SK-N-SH (cell line): Measurements from ENCODE around the gene CCDC183. TPM values are rescaled to one million over a fixed set of nuclear protein-coding genes. Genes with fewer than 3 reads are reported as not detected.
"Not testable (repeated sequence)": the region's sequence is repeated elsewhere in the genome, so short reads cannot be mapped to it uniquely, and the experiment has no call there.

Source experiments
- CTCF ChIA-PET: fragments of 300-600, 350-600 bp; formaldehyde crosslinking; extraction: SDS; loops from one replicate; lab custom pipeline; 2021; lab: Yijun Ruan, JAX
- POLR2A ChIA-PET: fragments of 350-600 bp; sonication (Branson Sonifier 250); formaldehyde crosslinking; extraction: SDS; loops from one replicate; lab custom pipeline; 2020; ENCODE audit warnings: antibody characterized with exemption, inconsistent platforms; lab: Yijun Ruan, JAX
- DNase-seq: peaks from one replicate; pipeline ENCODE4 v3.0.0; 2012
- H2AFZ ChIP-seq: fragments of 200-600 bp; sonication (generic); 2 replicates; pipeline ENCODE4 v1.8.1; 2016; ENCODE audit warnings: antibody characterized with exemption, mild to moderate bottlenecking, low read depth
- H3F3A ChIP-seq: fragments of 200-600 bp; sonication (generic); replicated peaks from 2 replicates; pipeline ENCODE3; 2016; ENCODE audit warnings: antibody characterized with exemption, mild to moderate bottlenecking; ENCODE audit not compliant: insufficient read depth
- H3K27ac ChIP-seq, 2 experiments: fragments of 200-500 bp in 1 of 2; fragments of 200-600 bp in 1 of 2; sonication (Bioruptor generic) in 1 of 2; sonication (generic), shearing (Covaris generic) in 1 of 2; 2 replicates each; pipeline versions ENCODE4 v1.5.1 to v1.6.1; 2014 to 2016; ENCODE audit warnings: low read depth in 2 of 2, inconsistent platforms in 1 of 2, low read length in 1 of 2, mild to moderate bottlenecking in 1 of 2, mixed read lengths in 1 of 2
- H3K27me3 ChIP-seq: fragments of 200-600 bp; sonication (generic), shearing (Covaris generic); 2 replicates; pipeline ENCODE4 v1.6.1; 2016; ENCODE audit warnings: mixed run types; ENCODE audit not compliant: insufficient read depth
- H3K36me3 ChIP-seq, 2 experiments: fragments of 200-500 bp in 1 of 2; fragments of 200-600 bp in 1 of 2; sonication (Bioruptor generic) in 1 of 2; sonication (generic) in 1 of 2; replicated peaks in 1 of 2; 2 replicates each; pipeline versions ENCODE3 to v1.5.1; 2014 to 2016; ENCODE audit warnings: low read length in 1 of 2, mild to moderate bottlenecking in 1 of 2; ENCODE audit not compliant: insufficient read depth in 2 of 2, control insufficient read depth in 1 of 2
- H3K4me1 ChIP-seq, 2 experiments: fragments of 200-500 bp in 1 of 2; fragments of 200-600 bp in 1 of 2; sonication (Bioruptor generic) in 1 of 2; sonication (generic), shearing (Covaris generic) in 1 of 2; 2 replicates each; pipeline versions ENCODE4 v1.5.1 to v1.6.1; 2014 to 2016; ENCODE audit warnings: low read depth in 1 of 2, low read length in 1 of 2, mixed run types in 1 of 2; ENCODE audit not compliant: insufficient read depth in 2 of 2, control insufficient read depth in 1 of 2
- H3K4me2 ChIP-seq: fragments of 200-600 bp; sonication (generic), shearing (Covaris generic); 2 replicates; pipeline ENCODE4 v1.6.1; 2017; ENCODE audit warnings: mixed run types
- H3K4me3 ChIP-seq, 2 experiments: fragments of 200-500 bp in 1 of 2; fragments of 200-600 bp in 1 of 2; sonication (Bioruptor generic) in 1 of 2; sonication (generic), shearing (Covaris generic) in 1 of 2; 2 replicates each; pipeline versions ENCODE4 v1.5.1 to v1.8.1; 2014 to 2016; ENCODE audit warnings: low read depth in 2 of 2, inconsistent platforms in 1 of 2, low read length in 1 of 2, mild to moderate bottlenecking in 1 of 2, mixed read lengths in 1 of 2, moderate library complexity in 1 of 2
- H3K79me2 ChIP-seq: fragments of 200-600 bp; sonication (generic); 2 replicates; pipeline ENCODE4 v1.8.1; 2017; ENCODE audit warnings: mild to moderate bottlenecking; ENCODE audit not compliant: insufficient read depth
- H3K9ac ChIP-seq: fragments of 200-600 bp; sonication (generic); 2 replicates; pipeline ENCODE4 v1.6.1; 2017; ENCODE audit warnings: mixed run types
- H3K9me2 ChIP-seq: fragments of 200-600 bp; sonication (generic); 2 replicates; pipeline ENCODE4 v1.6.1; 2017; ENCODE audit warnings: mixed run types
- H3K9me3 ChIP-seq: fragments of 200-600 bp; sonication (generic); 2 replicates; pipeline ENCODE4 v1.6.1; 2017; ENCODE audit warnings: mixed run types, mild to moderate bottlenecking, moderate library complexity
- H4K20me1 ChIP-seq: fragments of 200-600 bp; sonication (generic); 2 replicates; pipeline ENCODE4 v1.6.1; 2017; ENCODE audit warnings: mild to moderate bottlenecking, mixed run types; ENCODE audit not compliant: insufficient read depth
- CTCF ChIP-seq: fragments of 200-600 bp; sonication (generic); IDR thresholded peaks from 2 replicates; pipeline ENCODE4 v1.6.1; 2017; ENCODE audit warnings: antibody characterized with exemption, mild to moderate bottlenecking, moderate library complexity
- EZH2phosphoT487 ChIP-seq: fragments of 200-600 bp; sonication (generic); IDR thresholded peaks from 2 replicates; pipeline ENCODE4 v1.6.1; 2017; ENCODE audit warnings: low read depth, mixed run types, mild to moderate bottlenecking, antibody characterized with exemption, moderate library complexity, borderline replicate concordance
- MAX ChIP-seq: IDR thresholded peaks from 2 replicates; pipeline ENCODE4 v1.4.0; 2012; ENCODE audit warnings: low read depth
- MXI1 ChIP-seq: IDR thresholded peaks from 2 replicates; pipeline ENCODE4 v1.6.1; 2012; ENCODE audit warnings: mild to moderate bottlenecking, low read depth, low read length, improper control_type of control experiment
- SMC3 ChIP-seq: IDR thresholded peaks from 2 replicates; pipeline ENCODE4 v1.6.1; 2012; ENCODE audit warnings: low read depth, low read length, improper control_type of control experiment
- WGBS: methylation state at CpG from one replicate; pipeline ENCODE4 v1.1.6; 2017; ENCODE audit warnings: low lambda C conversion rate; 5-methylcytosine and 5-hydroxymethylcytosine counted together
- polyA plus RNA-seq, 3 experiments: library from polyadenylated mRNA; depleted of rRNA; stranded (reverse); fragments of >200 nt; gene quantifications; 2 replicates each; pipeline ENCODE4 v1.2.3, GENCODE V29; 2012
- TF ChIP-seq, protein P1 (sequence below): fragments of 150-350 bp; IDR thresholded peaks from 2 replicates; pipeline ENCODE4 v1.6.1; 2016; ENCODE audit warnings: mild to moderate bottlenecking, low read depth, low read length

The CCDC183 gene
- polyA plus RNA-seq, 1 of the 3 experiments (the other 2 are of a cell fraction), result 5.3 TPM

- Histone ChIP-seq H3K27me3 (no peaks in the 10 kb centered on the region), H3K4me1 (peaks cover 5 to 40% of the 10 kb centered on the region in 2 experiments; a peak in 2 of 4 replicates), H3K9me3 (no peaks in the 10 kb centered on the region), H2AFZ (peak overlapping the region; percentile 74; the same call in 1 of the 2 replicates), H3K9ac (peak overlapping the region; percentile 25; the same call in 1 of the 2 replicates), H3K27ac (peak overlapping the region in 1 of 2 experiments; percentile 54; a peak in 2 of 4 replicates), H3K36me3 (peaks cover 0 to 3% of the 10 kb centered on the region in 2 experiments), H4K20me1 (no peaks in the 10 kb centered on the region), H3K79me2 (no peaks in the 10 kb centered on the region), H3K4me3 (peak overlapping the region; percentile 51 to 66), H3F3A (peaks cover 14% of the 10 kb centered on the region), H3K9me2 (no peaks in the 10 kb centered on the region), H3K4me2 (peak overlapping the region; percentile 97)
- ChIA-PET POLR2A (interaction anchor here (1.2 kb wide), 1 partner anchor 40 kb away, joined by 4 read pairs; no protein-coding TSS in a partner anchor), CTCF (interaction anchor here (0.8 to 2.8 kb wide), 9 partner anchors 10 to 144 kb away, joined by 3 to 14 read pairs (median 5); partner anchors contain the start of genes AJM1, C8G, FBXW5 and LCN8)
- peak; percentile 97 for DNase-seq
- 3% methylated on average over 23 of the region's 63 CpGs for WGBS
- TF ChIP-seq MXI1, result peak; percentile 11; the same call in 1 of the 2 replicates
- no peak for TF ChIP-seq EZH2phosphoT487
- peak; percentile 30; the same call in 1 of the 2 replicates for TF ChIP-seq MAX
These were observed 3.9 kb downstream of the CCDC183 start for GRCh38 chr9:136799854-136800657.

DNA sequence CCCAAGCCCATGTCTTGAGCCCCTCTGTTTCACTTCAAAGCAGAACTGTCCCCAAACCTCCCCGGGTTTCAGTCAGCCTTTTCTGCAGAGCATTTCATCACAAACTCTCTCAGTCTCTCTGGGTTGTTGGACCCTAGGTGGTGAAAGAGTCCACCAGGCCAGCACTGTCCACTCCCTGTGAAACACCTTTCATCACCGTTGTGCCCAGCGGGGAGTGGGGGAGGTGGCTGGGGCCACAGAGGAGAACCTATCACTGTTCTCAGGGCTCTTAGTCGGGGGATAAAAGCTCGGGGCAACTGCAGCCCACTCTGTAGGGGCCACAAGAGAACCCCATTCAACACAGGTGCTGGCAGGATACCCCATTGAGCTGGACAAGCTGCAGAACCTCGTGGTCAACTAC is 6.2 kb downstream of the CCDC183 start:
- H3K27me3 ChIP-seq, result no peaks in the 10 kb centered on the region
- TF ChIP-seq CTCF (no peak), SMC3 (no peak), MAX (no peak)
- TF ChIP-seq, protein P1, sequence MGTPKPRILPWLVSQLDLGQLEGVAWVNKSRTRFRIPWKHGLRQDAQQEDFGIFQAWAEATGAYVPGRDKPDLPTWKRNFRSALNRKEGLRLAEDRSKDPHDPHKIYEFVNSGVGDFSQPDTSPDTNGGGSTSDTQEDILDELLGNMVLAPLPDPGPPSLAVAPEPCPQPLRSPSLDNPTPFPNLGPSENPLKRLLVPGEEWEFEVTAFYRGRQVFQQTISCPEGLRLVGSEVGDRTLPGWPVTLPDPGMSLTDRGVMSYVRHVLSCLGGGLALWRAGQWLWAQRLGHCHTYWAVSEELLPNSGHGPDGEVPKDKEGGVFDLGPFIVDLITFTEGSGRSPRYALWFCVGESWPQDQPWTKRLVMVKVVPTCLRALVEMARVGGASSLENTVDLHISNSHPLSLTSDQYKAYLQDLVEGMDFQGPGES, result no peak
- TF ChIP-seq, all 33 proteins: peak for 0
- Histone ChIP-seq H3K9ac (no peak overlapping the region), H3K4me3 (no peak overlapping the region), H3K79me2 (no peaks in the 10 kb centered on the region; the same call in 1 of the 2 replicates), H3K9me2 (no peaks in the 10 kb centered on the region), H3K36me3 (peaks cover 0 to 6% of the 10 kb centered on the region in 2 experiments), H3F3A (peaks cover 6% of the 10 kb centered on the region), H3K4me1 (peaks cover 8 to 33% of the 10 kb centered on the region in 2 experiments; a peak in 2 of 4 replicates), H2AFZ (no peak overlapping the region), H3K4me2 (no peak overlapping the region), H3K27ac (no peak overlapping the region), H3K9me3 (no peaks in the 10 kb centered on the region), H4K20me1 (no peaks in the 10 kb centered on the region)
- no peak for DNase-seq
- 80% methylated on average over 4 of the region's 6 CpGs for WGBS
- CTCF ChIA-PET, result interaction anchor here (0.7 to 2.8 kb wide), 5 partner anchors 9 to 244 kb away, joined by 3 to 14 read pairs (median 3); partner anchors contain the start of gene AJM1
- POLR2A ChIA-PET, result interaction anchor here (1.1 kb wide), 1 partner anchor 46 kb away, joined by 3 read pairs; no protein-coding TSS in a partner anchor

- H3K27ac ChIP-seq, H3K27me3 ChIP-seq, H3K9me2 ChIP-seq, POLR2A ChIA-PET, H3K79me2 ChIP-seq, H3K4me3 ChIP-seq, H3K9me3 ChIP-seq, H3F3A ChIP-seq, H2AFZ ChIP-seq, DNase-seq, H3K36me3 ChIP-seq, H3K9ac ChIP-seq, H3K4me2 ChIP-seq, H4K20me1 ChIP-seq: not testable (repeated sequence)
- CTCF ChIA-PET, result interaction anchor here (0.7 to 2.8 kb wide), 4 partner anchors 9 to 244 kb away, joined by 3 to 14 read pairs (median 4); partner anchors contain the start of gene AJM1
- 100% methylated on average over 3 of the region's 9 CpGs for WGBS
- H3K4me1 ChIP-seq, result peaks cover 8 to 32% of the 10 kb centered on the region in 2 experiments; a peak in 2 of 4 replicates
These were observed 6.9 kb downstream of the CCDC183 start for GRCh38 chr9:136803009-136803550.
